ENCODE measurements around the gene DCC.

- TF ChIP-seq, protein P1, sequence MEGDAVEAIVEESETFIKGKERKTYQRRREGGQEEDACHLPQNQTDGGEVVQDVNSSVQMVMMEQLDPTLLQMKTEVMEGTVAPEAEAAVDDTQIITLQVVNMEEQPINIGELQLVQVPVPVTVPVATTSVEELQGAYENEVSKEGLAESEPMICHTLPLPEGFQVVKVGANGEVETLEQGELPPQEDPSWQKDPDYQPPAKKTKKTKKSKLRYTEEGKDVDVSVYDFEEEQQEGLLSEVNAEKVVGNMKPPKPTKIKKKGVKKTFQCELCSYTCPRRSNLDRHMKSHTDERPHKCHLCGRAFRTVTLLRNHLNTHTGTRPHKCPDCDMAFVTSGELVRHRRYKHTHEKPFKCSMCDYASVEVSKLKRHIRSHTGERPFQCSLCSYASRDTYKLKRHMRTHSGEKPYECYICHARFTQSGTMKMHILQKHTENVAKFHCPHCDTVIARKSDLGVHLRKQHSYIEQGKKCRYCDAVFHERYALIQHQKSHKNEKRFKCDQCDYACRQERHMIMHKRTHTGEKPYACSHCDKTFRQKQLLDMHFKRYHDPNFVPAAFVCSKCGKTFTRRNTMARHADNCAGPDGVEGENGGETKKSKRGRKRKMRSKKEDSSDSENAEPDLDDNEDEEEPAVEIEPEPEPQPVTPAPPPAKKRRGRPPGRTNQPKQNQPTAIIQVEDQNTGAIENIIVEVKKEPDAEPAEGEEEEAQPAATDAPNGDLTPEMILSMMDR (IDR thresholded peaks at IDR 0.05), result no peak
- TF ChIP-seq POLR2A (IDR thresholded peaks at IDR 0.05) (no peak), POLR2AphosphoS5 (IDR thresholded peaks at IDR 0.05) (no peak)
Measured at GRCh38 chr18:52546686-52547346, 206.8 kb downstream of the DCC start.
